ENCODE measurements around the gene WBP11.
A peak's percentile ranks its signal among the peaks of the same experiment; 100 is the strongest.

WBP11 gene
- 109 to 189 (median 178) reads per million in 3 experiments for total RNA-seq

GRCh38 chr12:14803011-14803829 is at the start of gene WBP11, which contains the start of gene C12orf60:
Gene WBP11 (minus strand): TSS chr12:14803478. CDS start chr12:14801383, 2,095 bp downstream.
Gene C12orf60 (plus strand): TSS chr12:14803670. CDS start chr12:14822936, 19,266 bp downstream.
- DNase-seq = peak; percentile 92

DNA sequence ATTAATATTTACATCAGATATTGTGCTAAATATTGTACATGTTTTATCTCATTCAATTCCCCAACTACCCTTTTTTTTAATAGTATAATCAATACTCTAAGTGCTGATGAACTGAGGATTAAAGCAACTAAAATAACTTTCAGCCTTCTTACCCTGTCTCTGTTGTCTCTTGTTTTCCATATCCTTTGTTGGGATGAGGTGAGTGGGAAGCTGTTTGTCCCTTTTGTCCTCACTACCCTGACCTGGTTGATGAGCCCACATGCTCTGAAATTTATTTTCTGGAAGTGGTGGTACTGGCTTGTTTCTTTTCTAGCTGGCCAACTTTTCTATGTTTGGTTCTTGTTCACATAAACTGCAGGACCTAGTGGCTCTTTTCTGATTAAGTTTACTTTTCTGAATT is 49.6 kb upstream of the WBP11 start:
- DNase-seq = no peak

DNA sequence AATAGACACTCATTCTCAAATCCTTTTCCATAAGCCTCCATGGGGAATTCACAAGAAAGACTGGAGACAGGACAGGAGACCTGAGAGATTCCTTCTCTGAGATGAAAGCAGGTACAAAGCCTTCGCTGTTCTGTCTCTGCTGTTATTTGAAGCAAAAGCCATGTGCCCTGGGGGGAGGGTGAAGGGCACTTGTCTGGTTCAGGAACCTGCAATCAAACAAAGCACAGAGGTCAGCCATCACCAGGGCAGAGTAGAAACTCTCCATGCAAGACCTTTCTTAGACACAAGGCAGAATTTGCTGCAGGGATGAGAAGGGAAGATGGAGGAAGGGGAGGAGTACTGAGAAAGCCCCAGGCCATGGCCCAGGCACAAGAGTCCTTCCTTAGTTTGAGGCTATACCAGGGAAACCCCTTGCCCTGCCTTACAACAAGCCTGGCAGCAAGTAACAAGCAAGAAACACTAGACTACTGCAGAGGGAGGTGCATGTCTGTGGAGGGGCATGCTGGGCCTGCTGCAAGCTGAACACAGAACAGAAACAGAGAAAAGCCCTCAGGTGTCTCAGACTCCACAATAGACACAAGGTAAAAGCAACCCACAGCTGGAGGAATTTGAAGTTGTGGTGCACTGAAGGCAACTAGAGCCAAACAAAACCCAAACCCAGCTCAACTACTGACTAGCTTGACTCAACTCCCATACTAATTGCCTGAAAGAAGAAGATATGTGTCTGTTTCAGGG is 47.8 kb upstream of the WBP11 start:
- DNase-seq = no peak

DNA sequence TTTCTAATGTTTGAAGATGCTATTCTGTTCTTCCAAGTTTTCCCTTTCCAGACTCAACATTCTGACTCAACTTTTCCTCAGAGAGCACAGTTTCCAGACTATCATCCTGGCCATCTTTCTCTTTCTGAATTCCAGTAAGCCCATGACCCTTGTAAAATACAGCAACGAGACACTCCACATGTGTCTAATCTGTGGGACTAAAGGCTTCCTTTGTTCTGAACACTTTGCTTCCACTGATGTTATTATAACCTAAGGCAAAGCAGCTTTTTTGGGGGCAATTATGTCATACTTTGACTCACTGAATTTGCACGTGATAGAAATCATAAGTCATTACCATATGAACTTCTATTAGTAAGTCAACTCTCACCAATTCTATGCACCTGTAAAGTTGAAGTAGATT is 46.4 kb upstream of the WBP11 start:
- DNase-seq = no peak

DNA sequence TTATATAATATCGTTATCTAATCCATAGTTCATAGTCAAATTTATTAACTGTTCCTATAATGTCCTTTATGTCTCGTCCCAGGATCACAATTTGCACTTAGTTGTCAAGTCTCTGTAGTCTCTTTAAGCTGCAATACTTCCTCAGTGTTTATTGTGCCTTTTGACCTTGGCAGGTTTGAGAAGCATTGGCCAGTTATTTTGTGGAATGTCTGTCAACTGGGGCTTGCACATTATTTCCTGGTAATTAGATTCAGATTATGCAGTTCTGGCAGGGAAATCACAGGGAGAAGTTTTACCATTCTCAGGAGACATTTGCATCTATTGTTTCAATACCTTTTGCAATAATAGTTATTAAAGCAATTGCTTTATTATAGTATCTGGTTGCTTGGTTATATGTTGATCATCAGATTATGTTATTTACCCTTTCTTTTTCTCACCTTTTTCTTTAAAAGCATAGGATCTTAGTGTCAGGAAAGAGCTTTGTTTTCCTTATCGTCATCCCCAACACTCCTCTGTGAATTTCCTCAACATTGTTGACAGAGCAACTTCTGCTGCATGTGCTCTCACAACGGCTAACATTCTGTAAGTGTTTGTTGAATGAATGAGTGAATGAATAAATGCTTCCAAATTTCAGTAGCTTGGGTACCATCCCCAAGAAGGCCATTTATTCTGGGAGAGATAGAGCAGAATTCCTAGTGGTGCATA is 43.8 kb upstream of the WBP11 start:
- no peak for DNase-seq

GRCh38 chr12:14846042-14846587 is 42.8 kb upstream of the WBP11 start:
- DNase-seq = no peak

DNA sequence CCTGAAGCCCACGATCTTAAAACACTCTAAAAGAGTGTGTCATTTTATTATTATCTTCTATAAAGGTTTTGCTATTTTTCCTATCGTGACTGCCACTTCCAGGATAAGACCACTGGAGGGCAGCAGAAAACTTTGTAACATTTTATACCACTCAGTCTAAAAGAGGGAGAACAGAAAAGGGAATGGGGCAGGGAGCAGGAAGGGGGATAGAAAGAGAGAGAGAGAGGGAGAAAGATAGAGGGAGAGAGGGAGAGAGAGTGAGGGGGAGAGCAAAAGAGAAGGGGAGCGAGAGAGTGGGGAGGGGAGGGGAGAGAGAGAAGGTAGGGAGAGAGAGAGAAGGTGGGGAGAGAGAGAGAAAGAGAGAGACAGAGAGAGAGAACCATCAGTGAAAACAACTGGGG is 42.1 kb upstream of the WBP11 start:
- DNase-seq = peak; percentile 45

DNA sequence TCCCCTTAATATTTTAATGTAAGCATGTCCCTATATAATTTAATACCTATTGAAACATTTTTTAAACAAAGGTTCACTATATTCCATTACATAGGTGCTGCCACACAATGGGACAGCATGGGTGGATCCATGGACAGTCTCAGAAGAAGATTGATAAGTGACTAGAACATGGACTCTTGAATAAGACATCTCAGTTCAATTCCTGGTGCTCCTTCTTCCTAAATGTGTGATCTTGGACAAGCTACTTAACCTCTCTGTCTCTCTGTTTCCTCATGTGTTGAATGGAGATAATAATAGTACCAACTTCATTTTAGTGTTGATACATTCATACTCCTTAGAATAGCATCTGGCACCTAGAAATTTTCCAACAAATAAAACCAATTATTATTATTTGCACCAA is 41.1 kb upstream of the WBP11 start:
- DNase-seq = no peak

GRCh38 chr12:14843425-14843887 is 40.2 kb upstream of the WBP11 start, which contains the start of gene ART4:
Gene ART4 (minus strand): TSS chr12:14843526. CDS start chr12:14843113, 413 bp downstream.
- DNase-seq = no peak

GRCh38 chr12:14842315-14842714 is 39.0 kb upstream of the WBP11 start:
- no peak for DNase-seq

DNA sequence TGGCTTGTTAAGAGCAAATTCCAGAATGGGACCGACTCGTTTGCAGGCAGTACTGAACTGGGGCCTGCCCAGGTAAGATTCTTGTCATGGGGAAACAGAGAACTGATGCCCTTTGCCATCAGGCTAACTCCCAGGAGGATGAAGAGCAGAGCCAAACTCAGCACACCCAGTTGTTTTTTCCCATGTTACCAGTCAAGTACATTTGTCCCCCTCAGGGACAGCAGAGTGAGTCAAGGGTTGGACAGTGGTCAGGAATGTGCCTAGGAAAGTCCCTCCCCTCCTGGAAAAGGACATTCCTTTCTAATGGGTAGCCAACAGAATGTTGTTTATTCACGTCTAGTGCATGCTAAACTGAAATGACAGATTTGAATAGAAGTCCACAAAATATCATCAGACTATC is 38.5 kb upstream of the WBP11 start:
- DNase-seq = no peak

- no peak for DNase-seq
Observed at GRCh38 chr12:14840616-14841015, 37.3 kb upstream of the WBP11 start.

DNA sequence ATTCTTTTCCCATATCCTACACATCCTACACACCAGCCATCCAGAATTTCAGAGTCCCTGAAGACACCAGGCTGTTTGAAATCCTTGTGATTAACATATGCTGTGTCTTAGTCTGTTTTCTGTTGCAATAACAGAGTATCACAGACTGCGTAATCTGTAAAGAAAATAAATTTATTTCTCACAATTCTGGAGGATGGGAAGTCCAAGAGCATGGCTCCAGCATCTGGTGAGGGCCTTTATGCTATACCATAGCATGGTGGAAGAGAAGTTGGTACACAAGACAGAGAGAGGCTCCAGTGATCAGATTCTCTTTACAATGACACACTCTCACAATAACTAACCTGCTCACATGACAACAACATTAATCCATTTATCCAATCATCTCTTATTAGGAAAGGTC is 36.0 kb upstream of the WBP11 start:
- no peak for DNase-seq

DNA sequence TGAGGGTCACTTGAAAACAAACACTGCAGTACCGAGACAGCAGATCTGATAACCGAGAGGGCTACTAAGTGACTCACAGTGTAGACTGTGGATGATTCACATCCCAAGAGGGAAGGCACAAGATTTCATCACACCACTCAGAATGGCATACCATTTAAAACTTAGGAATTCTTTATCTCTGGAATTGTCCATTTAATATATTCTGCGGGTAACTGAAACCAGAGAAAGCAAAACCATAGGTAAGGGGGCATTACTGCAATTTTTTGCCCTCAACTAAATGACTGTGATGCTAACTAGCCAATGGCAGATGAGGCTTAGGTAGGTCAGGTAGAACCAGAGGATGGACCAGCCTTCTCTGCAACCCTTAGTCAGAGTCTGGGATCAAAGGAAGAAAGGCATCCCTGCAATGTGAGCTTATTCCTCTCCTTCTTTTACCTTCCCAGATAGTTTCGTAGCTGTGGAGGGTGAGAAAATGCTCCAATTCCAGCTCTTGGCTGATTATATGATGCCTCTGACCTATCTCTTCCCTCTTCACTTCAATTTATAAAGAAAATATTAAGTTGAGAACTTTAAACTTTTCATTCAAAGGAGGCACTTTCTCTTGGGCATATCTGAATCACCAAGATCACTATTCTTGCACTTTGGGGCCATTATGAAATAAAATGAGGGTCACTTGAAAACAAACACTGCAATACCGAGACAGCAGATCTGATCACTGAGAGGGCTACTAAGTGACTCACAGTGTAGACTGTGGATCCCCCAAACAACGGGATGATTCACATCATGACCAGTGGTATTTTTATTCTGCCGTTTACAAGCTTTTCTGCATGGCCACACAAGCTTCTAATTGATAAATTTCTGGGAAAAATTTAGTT is 33.3 kb upstream of the WBP11 start:
- DNase-seq = no peak

DNA sequence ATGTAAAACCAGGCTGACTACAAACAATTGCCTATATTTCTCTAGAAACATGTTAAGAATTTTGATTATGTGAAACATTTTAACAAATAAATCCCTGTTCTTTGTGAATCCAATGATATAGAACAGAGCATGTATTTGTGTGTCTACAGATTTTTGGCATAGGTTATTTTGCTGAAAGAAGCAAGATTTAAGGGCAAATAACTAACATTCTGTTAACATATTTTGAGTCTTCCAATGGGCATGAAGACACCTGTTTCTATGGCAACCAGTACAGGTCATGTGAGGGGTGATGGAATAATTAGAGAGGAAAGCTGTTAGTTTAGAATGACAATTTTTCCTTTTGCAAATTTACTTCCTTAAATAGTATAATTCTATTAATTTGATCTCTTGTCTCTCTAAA is 31.2 kb upstream of the WBP11 start:
- no peak for DNase-seq

GRCh38 chr12:14833952-14834351 is 30.7 kb upstream of the WBP11 start:
- DNase-seq = no peak

- no peak for DNase-seq
Observed at GRCh38 chr12:14833336-14833735, 30.1 kb upstream of the WBP11 start.

DNA sequence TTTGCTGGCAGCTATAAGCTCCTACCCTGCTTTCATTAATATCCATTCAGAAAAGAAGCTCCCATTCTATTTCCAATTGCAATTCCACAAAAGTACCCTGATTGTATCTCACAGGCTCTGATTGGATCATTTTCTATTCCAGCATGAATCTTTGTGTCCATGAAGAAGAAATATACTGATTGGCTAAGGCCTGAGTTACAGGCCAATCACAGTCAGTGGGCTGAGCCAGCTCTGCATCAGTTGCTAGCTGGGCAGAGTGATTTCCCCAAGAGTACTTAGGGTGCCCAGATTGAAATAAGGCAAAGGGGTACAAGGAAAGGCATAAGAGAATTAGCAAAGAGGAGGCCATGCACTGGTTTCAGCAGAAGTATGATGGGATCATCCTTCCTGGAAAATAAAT is 25.6 kb upstream of the WBP11 start:
- no peak for DNase-seq

- no peak for DNase-seq
Observed at GRCh38 chr12:14827043-14827442, 23.8 kb upstream of the WBP11 start.

DNA sequence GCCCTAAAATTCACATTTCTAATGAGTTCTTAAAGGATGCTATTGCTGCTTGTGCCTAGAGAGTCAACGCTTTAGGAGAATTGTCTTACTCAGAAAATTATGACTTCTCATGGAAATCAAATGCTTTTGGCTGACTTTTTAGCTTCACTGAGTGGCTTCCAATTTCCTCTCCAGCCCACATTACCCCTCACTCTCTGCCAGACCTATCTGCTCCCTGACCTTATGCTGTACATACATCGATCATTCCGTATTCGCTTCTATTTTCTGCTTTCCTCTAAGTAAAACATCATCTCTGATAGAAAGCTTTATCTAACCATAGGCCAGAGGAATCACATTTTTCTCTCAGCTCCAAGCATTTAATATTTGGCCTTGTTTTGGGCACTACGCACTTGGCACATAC is 23.2 kb upstream of the WBP11 start:
- no peak for DNase-seq

DNA sequence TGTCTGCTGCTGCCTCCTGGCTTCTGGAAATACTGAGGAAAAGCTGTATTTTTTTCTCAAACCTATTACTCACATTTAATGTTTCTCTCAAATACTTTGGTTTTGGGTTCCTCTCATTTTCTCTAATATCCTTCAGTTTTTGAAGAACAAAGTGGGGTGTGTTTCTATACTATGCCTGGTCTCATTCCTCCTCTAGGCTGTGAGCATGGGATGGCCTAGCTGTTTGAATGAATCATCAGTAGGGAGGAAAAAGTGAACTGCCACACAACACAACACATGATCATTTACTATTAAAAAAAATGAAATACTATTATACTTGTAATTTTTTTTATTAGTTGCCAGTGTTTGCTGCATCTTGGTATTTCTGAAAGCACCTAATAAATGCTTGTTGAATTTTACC is 22.0 kb upstream of the WBP11 start:
- DNase-seq = no peak
